ENCODE data around the gene PROSER3.

- TF ChIP-seq CTCF (IDR thresholded peaks at IDR 0.05) (no peak), POLR2AphosphoS5 (IDR thresholded peaks at IDR 0.05; ENCODE audit: insufficient read depth in 1 of 2, low read depth in 1 of 2) (no peak), POLR2A (IDR thresholded peaks at IDR 0.05) (no peak)
These were observed 44.0 kb upstream of the PROSER3 start for GRCh38 chr19:35713904-35714495.
